H9 (cell line): ENCODE results near the gene IBA57. TPM values are rescaled to one million over a fixed set of nuclear protein-coding genes. Genes with fewer than 3 reads are reported as not detected.

ENCODE experiments used
- DNase-seq: peaks from one replicate; pipeline ENCODE4 v3.0.0-alpha.2; 2017
- H2AFZ ChIP-seq: one replicate; pipeline ENCODE4 v1.6.1; 2013; ENCODE audit warnings: mild to moderate bottlenecking, low read length, control low read depth, moderate library complexity
- H2AK5ac ChIP-seq: 2 replicates; pipeline ENCODE4 v1.6.1; 2013; ENCODE audit warnings: low read length, control low read depth, mixed read lengths; ENCODE audit not compliant: insufficient read length
- H2BK120ac ChIP-seq: one replicate; pipeline ENCODE4 v1.6.1; 2013; ENCODE audit warnings: low read depth, mild to moderate bottlenecking, low read length, control low read depth, inconsistent platforms; ENCODE audit not compliant: poor library complexity, severe bottlenecking
- H2BK12ac ChIP-seq: 2 replicates; pipeline ENCODE4 v1.6.1; 2013; ENCODE audit warnings: low read length, control low read depth, mixed read lengths, low read depth; ENCODE audit not compliant: insufficient read length
- H2BK15ac ChIP-seq: 2 replicates; pipeline ENCODE4 v1.6.1; 2013; ENCODE audit warnings: low read depth, low read length, control low read depth
- H2BK20ac ChIP-seq: one replicate; pipeline ENCODE4 v1.6.1; 2013; ENCODE audit warnings: low read depth, mild to moderate bottlenecking, low read length, control low read depth, inconsistent platforms; ENCODE audit not compliant: poor library complexity, severe bottlenecking
- H2BK5ac ChIP-seq: 2 replicates; pipeline ENCODE4 v1.6.1; 2013; ENCODE audit warnings: low read length, control low read depth, mixed read lengths; ENCODE audit not compliant: insufficient read length
- H3K14ac ChIP-seq: 2 replicates; pipeline ENCODE4 v1.6.1; 2013; ENCODE audit warnings: low read length, control low read depth; ENCODE audit not compliant: insufficient read depth
- H3K18ac ChIP-seq: 2 replicates; pipeline ENCODE4 v1.6.1; 2013; ENCODE audit warnings: low read depth, mild to moderate bottlenecking, mixed read lengths, low read length, control low read depth; ENCODE audit not compliant: insufficient read length
- H3K23ac ChIP-seq: 2 replicates; pipeline ENCODE4 v1.6.1; 2013; ENCODE audit warnings: low read length, control low read depth, mixed read lengths, low read depth; ENCODE audit not compliant: insufficient read length
- H3K23me2 ChIP-seq: 2 replicates; pipeline ENCODE4 v1.6.1; 2013; ENCODE audit warnings: low read depth, mild to moderate bottlenecking, mixed read lengths, low read length, control low read depth; ENCODE audit not compliant: insufficient read length, poor library complexity, severe bottlenecking
- H3K27ac ChIP-seq: 2 replicates; pipeline ENCODE4 v1.5.1; 2013; ENCODE audit warnings: low read length, control low read depth, mixed read lengths, low read depth; ENCODE audit not compliant: insufficient read length
- H3K27me3 ChIP-seq: 2 replicates; pipeline ENCODE4 v1.6.1; 2013; ENCODE audit warnings: low read length, control low read depth, inconsistent platforms; ENCODE audit not compliant: insufficient read depth
- H3K4ac ChIP-seq: 2 replicates; pipeline ENCODE4 v1.6.1; 2013; ENCODE audit warnings: low read depth, mild to moderate bottlenecking, control low read depth, inconsistent platforms, low read length, moderate library complexity
- H3K4me1 ChIP-seq: 2 replicates; pipeline ENCODE4 v1.6.1; 2013; ENCODE audit warnings: low read length, control low read depth, inconsistent platforms; ENCODE audit not compliant: insufficient read depth
- H3K4me2 ChIP-seq: 2 replicates; pipeline ENCODE4 v1.6.1; 2013; ENCODE audit warnings: low read length, control low read depth, mixed read lengths; ENCODE audit not compliant: insufficient read length, insufficient read depth
- H3K56ac ChIP-seq: 2 replicates; pipeline ENCODE4 v1.6.1; 2013; ENCODE audit warnings: low read depth, mild to moderate bottlenecking, mixed read lengths, low read length, control low read depth; ENCODE audit not compliant: insufficient read length
- H3K79me1 ChIP-seq: 2 replicates; pipeline ENCODE4 v1.6.1; 2013; ENCODE audit warnings: low read depth, mild to moderate bottlenecking, moderate library complexity, low read length, control low read depth, inconsistent platforms; ENCODE audit not compliant: insufficient read depth, poor library complexity, severe bottlenecking
- H3K79me2 ChIP-seq: 2 replicates; pipeline ENCODE4 v1.6.1; 2013; ENCODE audit warnings: low read length, control low read depth, inconsistent platforms; ENCODE audit not compliant: insufficient read depth
- H3K9ac ChIP-seq: 2 replicates; pipeline ENCODE4 v1.6.1; 2013; ENCODE audit warnings: low read length, control low read depth, mixed read lengths; ENCODE audit not compliant: insufficient read length; ENCODE audit errors: extremely low read depth
- H3K9me3 ChIP-seq: one replicate; pipeline ENCODE4 v1.6.1; 2013; ENCODE audit warnings: low read depth, low read length, inconsistent platforms; ENCODE audit not compliant: control insufficient read depth
- H3T11ph ChIP-seq: one replicate; pipeline ENCODE4 v1.6.1; 2013; ENCODE audit warnings: mild to moderate bottlenecking, low read length, control low read depth, inconsistent platforms
- H4K20me1 ChIP-seq: one replicate; pipeline ENCODE4 v1.6.1; 2013; ENCODE audit not compliant: control insufficient read depth, insufficient read length, insufficient read depth
- H4K5ac ChIP-seq: 2 replicates; pipeline ENCODE4 v1.6.1; 2013; ENCODE audit warnings: low read depth, mild to moderate bottlenecking, mixed read lengths, low read length, control low read depth; ENCODE audit not compliant: insufficient read length
- H4K8ac ChIP-seq: replicated peaks from 2 replicates; pipeline ENCODE4 v1.6.1; 2013; ENCODE audit warnings: low read length, control low read depth, mixed read lengths, low read depth; ENCODE audit not compliant: insufficient read length
- H4K91ac ChIP-seq: 2 replicates; pipeline ENCODE4 v1.6.1; 2013; ENCODE audit warnings: low read depth, mild to moderate bottlenecking, moderate library complexity, mixed read lengths, low read length, control low read depth; ENCODE audit not compliant: insufficient read length
- H3K27ac Mint-ChIP-seq, 3 experiments: 2 replicates in 2 of 3; 3 replicates in 1 of 3; pipeline ENCODE4 v1.8.0; 2020 to 2021; ENCODE audit warnings: mixed read lengths in 3 of 3, mild to moderate bottlenecking in 1 of 3, moderate library complexity in 1 of 3
- H3K27me3 Mint-ChIP-seq: 2 replicates; pipeline ENCODE4 v1.8.0; 2021; ENCODE audit warnings: low read depth, mild to moderate bottlenecking, moderate library complexity, mixed read lengths
- H3K36me3 Mint-ChIP-seq, 3 experiments: 2 replicates in 2 of 3; 3 replicates in 1 of 3; pipeline ENCODE4 v1.8.0; 2020 to 2021; ENCODE audit warnings: low read depth in 3 of 3, mixed read lengths in 3 of 3; ENCODE audit not compliant: insufficient read depth in 1 of 3
- H3K4me1 Mint-ChIP-seq, 2 experiments: 2 replicates each; pipeline ENCODE4 v1.8.0; 2020; ENCODE audit warnings: mixed read lengths in 2 of 2
- H3K4me3 Mint-ChIP-seq, 2 experiments: 2 replicates in 1 of 2; 3 replicates in 1 of 2; pipeline ENCODE4 v1.8.0; 2020 to 2021; ENCODE audit warnings: mild to moderate bottlenecking in 2 of 2, mixed read lengths in 2 of 2, moderate library complexity in 1 of 2
- H3K9me3 Mint-ChIP-seq, 2 experiments: 2 replicates in 1 of 2; 3 replicates in 1 of 2; pipeline ENCODE4 v1.8.0; 2020; ENCODE audit warnings: mild to moderate bottlenecking in 2 of 2, mixed read lengths in 2 of 2, moderate library complexity in 1 of 2
- WGBS: extraction: QIAGEN DNeasy Blood & Tissue Kit; methylation state at CpG from one replicate; pipeline ENCODE4 v1.1.7; 2013; ENCODE audit warnings: missing lambda C conversion rate, low lambda C conversion rate, mixed read lengths; ENCODE audit not compliant: insufficient read length; ENCODE audit errors: extremely low coverage; 5-methylcytosine and 5-hydroxymethylcytosine counted together
- total RNA-seq: library from RNA; stranded (reverse); gene quantifications from 2 replicates; pipeline ENCODE4 v1.2.1, GENCODE V29; 2021
- TF ChIP-seq, protein P1 (sequence below): fragments of 200-600 bp; sonication (generic); conservative IDR thresholded peaks from 3 replicates; pipeline ENCODE4 v1.8.0; 2021; ENCODE audit warnings: antibody characterized with exemption, mild to moderate bottlenecking

Gene IBA57
- total RNA-seq, 1 experiment from 2014 or later: 12.6 TPM

DNA sequence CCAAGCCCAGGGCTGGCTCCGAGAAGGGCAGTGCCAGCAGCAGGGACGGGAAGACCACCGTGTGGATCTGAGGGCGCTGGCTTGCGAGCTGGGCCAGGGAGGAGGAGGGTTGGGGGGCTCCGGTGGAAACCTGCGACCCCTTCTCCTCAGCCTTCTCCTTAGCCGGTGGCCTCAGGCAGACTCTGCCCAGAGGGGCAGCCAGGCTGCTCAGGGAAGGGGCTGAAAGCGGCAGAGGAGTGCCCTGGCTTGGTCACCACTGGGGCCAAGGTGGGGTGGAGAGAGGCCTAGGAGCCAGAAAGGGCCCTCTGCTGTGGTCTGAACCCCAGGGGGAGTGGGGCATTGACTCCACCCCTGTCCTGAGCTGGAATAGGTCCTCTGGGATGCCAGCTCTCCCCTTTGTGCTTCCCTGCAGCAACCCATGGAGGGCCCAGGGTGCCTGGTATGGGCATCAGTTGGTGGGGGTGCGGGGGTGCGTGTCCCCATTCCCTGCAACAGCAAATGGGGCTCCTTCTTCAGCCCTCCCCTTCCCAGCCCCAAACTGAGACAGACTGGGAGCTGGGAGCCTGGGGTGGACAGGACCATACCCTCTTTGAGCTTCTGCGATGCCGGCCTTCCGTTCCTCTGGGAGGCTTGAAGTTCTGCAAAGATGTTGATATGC lies 6.5 kb upstream of the IBA57 start:
- WGBS: no CpG with 5 or more reads among the region's 14 CpGs

More for the DNA sequence above, 6.5 kb upstream of the IBA57 start:
- H3K9me3 Mint-ChIP-seq: no peaks in the 10 kb centered on the region
- no peak overlapping the region for H3T11ph ChIP-seq
- no peak overlapping the region for H4K91ac ChIP-seq
- H3K4me1 Mint-ChIP-seq: peaks cover 7 to 21% of the 10 kb centered on the region in 2 experiments; a peak in 2 of 4 replicates
- H3K23ac ChIP-seq: no peak overlapping the region
- H3K4me1 ChIP-seq: no peaks in the 10 kb centered on the region; the same call in 1 of the 2 replicates
- no peak overlapping the region for H3K4ac ChIP-seq
- H3K9me3 ChIP-seq: no peaks in the 10 kb centered on the region
- no peak overlapping the region for H4K5ac ChIP-seq
- no peak overlapping the region for H3K27ac Mint-ChIP-seq
- no peak overlapping the region for H2BK12ac ChIP-seq
- H4K20me1 ChIP-seq: peaks cover 3% of the 10 kb centered on the region
- no peak overlapping the region for H2AFZ ChIP-seq
- no peak overlapping the region; the same call in 1 of the 2 replicates for H3K14ac ChIP-seq
- no peak overlapping the region for H3K4me2 ChIP-seq
- H3K27ac ChIP-seq: no peak overlapping the region
- no peak overlapping the region for H2AK5ac ChIP-seq
- H2BK15ac ChIP-seq: no peak overlapping the region
- no peaks in the 10 kb centered on the region for H3K23me2 ChIP-seq
- no peaks in the 10 kb centered on the region for H3K36me3 Mint-ChIP-seq
- H3K27me3 Mint-ChIP-seq: peaks cover 11% of the 10 kb centered on the region
- H2BK120ac ChIP-seq: no peak overlapping the region
- H3K4me3 Mint-ChIP-seq: no peak overlapping the region
- TF ChIP-seq, protein P1, sequence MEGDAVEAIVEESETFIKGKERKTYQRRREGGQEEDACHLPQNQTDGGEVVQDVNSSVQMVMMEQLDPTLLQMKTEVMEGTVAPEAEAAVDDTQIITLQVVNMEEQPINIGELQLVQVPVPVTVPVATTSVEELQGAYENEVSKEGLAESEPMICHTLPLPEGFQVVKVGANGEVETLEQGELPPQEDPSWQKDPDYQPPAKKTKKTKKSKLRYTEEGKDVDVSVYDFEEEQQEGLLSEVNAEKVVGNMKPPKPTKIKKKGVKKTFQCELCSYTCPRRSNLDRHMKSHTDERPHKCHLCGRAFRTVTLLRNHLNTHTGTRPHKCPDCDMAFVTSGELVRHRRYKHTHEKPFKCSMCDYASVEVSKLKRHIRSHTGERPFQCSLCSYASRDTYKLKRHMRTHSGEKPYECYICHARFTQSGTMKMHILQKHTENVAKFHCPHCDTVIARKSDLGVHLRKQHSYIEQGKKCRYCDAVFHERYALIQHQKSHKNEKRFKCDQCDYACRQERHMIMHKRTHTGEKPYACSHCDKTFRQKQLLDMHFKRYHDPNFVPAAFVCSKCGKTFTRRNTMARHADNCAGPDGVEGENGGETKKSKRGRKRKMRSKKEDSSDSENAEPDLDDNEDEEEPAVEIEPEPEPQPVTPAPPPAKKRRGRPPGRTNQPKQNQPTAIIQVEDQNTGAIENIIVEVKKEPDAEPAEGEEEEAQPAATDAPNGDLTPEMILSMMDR: no peak
- no peak overlapping the region for H4K8ac ChIP-seq
- H3K18ac ChIP-seq: no peak overlapping the region
- H3K79me2 ChIP-seq: no peaks in the 10 kb centered on the region
- H3K56ac ChIP-seq: no peak overlapping the region
- H2BK5ac ChIP-seq: no peak overlapping the region
- no peaks in the 10 kb centered on the region; the same call in 1 of the 2 replicates for H3K27me3 ChIP-seq
- H3K9ac ChIP-seq: no peak overlapping the region
- no peak for DNase-seq
- no peaks in the 10 kb centered on the region for H3K79me1 ChIP-seq
- no peak overlapping the region for H2BK20ac ChIP-seq
